ENCODE results near the gene ZNF580. TPM values are rescaled to one million over a fixed set of nuclear protein-coding genes. Genes with fewer than 3 reads are reported as not detected.

The ZNF580 gene
- polyA plus RNA-seq, 1 donor (not counting 4 experiments of a cell fraction or from before 2014, with no cell fraction given), result 3.0 TPM

DNA sequence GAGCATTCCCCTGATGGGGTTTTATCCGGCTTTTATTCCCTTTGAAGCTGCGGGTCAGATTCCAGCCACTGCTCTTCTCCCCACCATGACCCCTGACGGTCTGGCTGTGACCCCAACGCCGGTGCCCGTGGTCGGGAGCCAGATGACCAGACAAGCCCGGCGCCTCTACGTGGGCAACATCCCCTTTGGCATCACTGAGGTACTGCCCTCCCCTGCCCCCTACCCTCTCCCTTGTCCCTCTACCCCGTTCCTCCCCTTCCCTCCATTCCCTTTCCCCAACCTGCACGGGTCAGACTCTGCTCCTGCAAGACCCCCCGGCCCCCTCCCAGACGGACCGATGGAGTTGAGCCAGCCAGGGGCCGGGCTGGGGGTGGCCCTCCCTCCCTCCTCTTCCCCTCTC lies 20.2 kb downstream of the ZNF580 start:
- dilution Hi-C loops (cut with MboI; ENCODE audit: extremely low pct_ligation_motif_present, low sequenced_read_pairs), result no loop called here
- Histone ChIP-seq H3K4me2 (ENCODE audit: control insufficient read depth, extremely low read depth, insufficient read depth, low read depth, low read length) (no peak overlapping the region), H3K9me1 (ENCODE audit: control insufficient read depth, extremely low read depth, insufficient read depth, low read length) (no peaks in the 10 kb centered on the region), H3K9me3 (ENCODE audit: control insufficient read depth, low read depth, low read length) (no peaks in the 10 kb centered on the region), H3K9ac (ENCODE audit: control insufficient read depth, extremely low read depth, insufficient read depth, low read length) (no peak overlapping the region), H3K79me2 (ENCODE audit: control insufficient read depth, insufficient read depth, low read length) (peaks cover 93% of the 10 kb centered on the region), H2AFZ (ENCODE audit: control insufficient read depth, low read length) (no peak overlapping the region), H3K27ac (ENCODE audit: control insufficient read depth, insufficient read depth, low read length) (no peak overlapping the region), H3K4me1 (ENCODE audit: control insufficient read depth, extremely low read depth, insufficient read depth, low read length) (peaks cover 19% of the 10 kb centered on the region), H4K20me1 (ENCODE audit: control insufficient read depth, extremely low read depth, insufficient read depth, low read length) (peaks cover 41% of the 10 kb centered on the region), H3K27me3 (ENCODE audit: control insufficient read depth, extremely low read depth, insufficient read depth, low read length) (no peaks in the 10 kb centered on the region), H3K36me3 (ENCODE audit: control insufficient read depth in 2 of 2, extremely low read depth in 1 of 2, insufficient read depth in 2 of 2, low read length in 2 of 2) (peaks cover 50 to 53% of the 10 kb centered on the region in 2 experiments), H3K4me3 (ENCODE audit: control insufficient read depth in 2 of 3, extremely low read depth in 1 of 3, insufficient read depth in 2 of 3, low read depth in 1 of 3, low read length in 3 of 3) (no peak overlapping the region)
- DNase-seq (ENCODE audit: low read depth, low spot score), result no peak
- TF ChIP-seq CTCF (optimal IDR thresholded peaks at IDR 0.05 in 1 of 3, IDR thresholded peaks at IDR 0.05 in 1 of 3, conservative IDR thresholded peaks at IDR 0.05 in 1 of 3; ENCODE audit: extremely low read depth in 1 of 3, insufficient read depth in 2 of 3, low read length in 3 of 3) (no peak), EZH2 (IDR thresholded peaks at IDR 0.05; ENCODE audit: low read length) (no peak)
- FAIRE-seq, result no peak

DNA sequence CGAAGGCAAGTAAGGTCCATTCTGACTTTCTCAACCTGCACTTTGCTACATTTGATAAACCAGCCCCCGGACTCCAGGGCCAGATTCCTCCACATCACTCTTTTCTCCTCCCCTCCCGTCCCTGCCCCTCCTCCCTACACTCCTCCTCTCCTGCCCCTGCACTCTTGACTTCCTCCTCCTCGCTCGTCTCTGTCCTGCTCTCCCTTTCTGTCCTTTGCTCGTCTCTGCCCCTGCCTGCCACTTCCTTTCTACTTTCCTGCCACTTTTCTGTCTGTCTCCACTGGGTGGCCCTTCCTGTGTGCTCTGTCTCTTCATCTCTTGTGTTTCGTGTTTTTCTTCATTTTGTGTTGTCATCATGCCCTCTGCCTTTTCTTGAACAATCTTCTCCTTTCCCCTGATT lies 21.0 kb downstream of the ZNF580 start:
- peaks cover 44% of the 10 kb centered on the region for H4K20me1 ChIP-seq (ENCODE audit: control insufficient read depth, extremely low read depth, insufficient read depth, low read length)
- no peak overlapping the region for H2AFZ ChIP-seq (ENCODE audit: control insufficient read depth, low read length)
- FAIRE-seq, result no peak
- H3K4me1 ChIP-seq (ENCODE audit: control insufficient read depth, extremely low read depth, insufficient read depth, low read length), result peaks cover 12% of the 10 kb centered on the region
- H3K4me3 ChIP-seq (ENCODE audit: control insufficient read depth in 2 of 3, extremely low read depth in 1 of 3, insufficient read depth in 2 of 3, low read depth in 1 of 3, low read length in 3 of 3), result no peak overlapping the region
- no peak overlapping the region for H3K9ac ChIP-seq (ENCODE audit: control insufficient read depth, extremely low read depth, insufficient read depth, low read length)
- no peak overlapping the region for H3K27ac ChIP-seq (ENCODE audit: control insufficient read depth, insufficient read depth, low read length)
- H3K27me3 ChIP-seq (ENCODE audit: control insufficient read depth, extremely low read depth, insufficient read depth, low read length), result no peaks in the 10 kb centered on the region
- H3K36me3 ChIP-seq (ENCODE audit: control insufficient read depth in 2 of 2, extremely low read depth in 1 of 2, insufficient read depth in 2 of 2, low read length in 2 of 2), result peaks cover 56 to 59% of the 10 kb centered on the region in 2 experiments
- peaks cover 93% of the 10 kb centered on the region for H3K79me2 ChIP-seq (ENCODE audit: control insufficient read depth, insufficient read depth, low read length)
- H3K4me2 ChIP-seq (ENCODE audit: control insufficient read depth, extremely low read depth, insufficient read depth, low read depth, low read length), result no peak overlapping the region
- H3K9me3 ChIP-seq (ENCODE audit: control insufficient read depth, low read depth, low read length), result no peaks in the 10 kb centered on the region
- dilution Hi-C loops (cut with MboI; ENCODE audit: extremely low pct_ligation_motif_present, low sequenced_read_pairs), result no loop called here
- no peaks in the 10 kb centered on the region for H3K9me1 ChIP-seq (ENCODE audit: control insufficient read depth, extremely low read depth, insufficient read depth, low read length)
- no peak for TF ChIP-seq EZH2 (IDR thresholded peaks at IDR 0.05; ENCODE audit: low read length)
- no peak for TF ChIP-seq CTCF (optimal IDR thresholded peaks at IDR 0.05 in 1 of 3, IDR thresholded peaks at IDR 0.05 in 1 of 3, conservative IDR thresholded peaks at IDR 0.05 in 1 of 3; ENCODE audit: extremely low read depth in 1 of 3, insufficient read depth in 2 of 3, low read length in 3 of 3)
- no peak for DNase-seq (ENCODE audit: low read depth, low spot score)
